Measurements from ENCODE around the gene ETV3L. TPM values are rescaled to one million over a fixed set of nuclear protein-coding genes. Genes with fewer than 3 reads are reported as not detected.
A peak's percentile ranks its signal among the peaks of the same experiment; 100 is the strongest.
"Not testable (repeated sequence)": the region's sequence is repeated elsewhere in the genome, so short reads cannot be mapped to it uniquely, and the experiment has no call there.

The ETV3L gene
- total and polyA plus RNA-seq, 2 experiments from 2014 or later: not detected

- H3K9me3 ChIP-seq (ENCODE audit: low read depth): no peaks in the 10 kb centered on the region
- no peaks in the 10 kb centered on the region for H3K79me2 ChIP-seq (ENCODE audit: insufficient read depth)
- H3K9ac ChIP-seq: no peak overlapping the region
- H2AFZ ChIP-seq: no peak overlapping the region
- H3K4me1 ChIP-seq (ENCODE audit: insufficient read depth): no peaks in the 10 kb centered on the region
- H3K4me3 ChIP-seq: no peak overlapping the region
- no peaks in the 10 kb centered on the region for H3F3A ChIP-seq (ENCODE audit: insufficient read depth)
- WGBS, 2 experiments (ENCODE audit: low coverage in 1 of 2, low lambda C conversion rate in 2 of 2, missing lambda C conversion rate in 2 of 2): 65 to 73% methylated on average over 10 of the region's 10 CpGs
- no peak overlapping the region for H3K27ac ChIP-seq
- no peaks in the 10 kb centered on the region for H3K36me3 ChIP-seq (ENCODE audit: low read depth)
- no peak overlapping the region for H3K4me2 ChIP-seq (ENCODE audit: unreplicated experiment)
- in situ Hi-C loops (cut with MboI): no loop called here
- H3K27me3 ChIP-seq (replicated peaks; ENCODE audit: insufficient read depth): no peaks in the 10 kb centered on the region; the same call in 1 of the 2 replicates
- DNase-seq: no peak
- TF ChIP-seq EZH2phosphoT487 (IDR thresholded peaks at IDR 0.05; ENCODE audit: insufficient read depth, low read depth) (no peak), EZH2 (IDR thresholded peaks at IDR 0.05; ENCODE audit: insufficient read depth, poor library complexity, severe bottlenecking) (no peak)
- H3K9me2 ChIP-seq (ENCODE audit: insufficient read depth): no peaks in the 10 kb centered on the region
- H4K20me1 ChIP-seq (ENCODE audit: insufficient read depth): no peaks in the 10 kb centered on the region
These were observed 18.9 kb downstream of the ETV3L start for GRCh38 chr1:157080714-157081113.

GRCh38 chr1:157077394-157077793 is 22.2 kb downstream of the ETV3L start:
- H3K27me3 ChIP-seq (replicated peaks; ENCODE audit: insufficient read depth): peaks cover 2% of the 10 kb centered on the region
- WGBS, 2 experiments (ENCODE audit: low coverage in 1 of 2, low lambda C conversion rate in 2 of 2, missing lambda C conversion rate in 2 of 2): 56 to 65% methylated on average over 1 of the region's 1 CpG
- H4K20me1 ChIP-seq (ENCODE audit: insufficient read depth): no peaks in the 10 kb centered on the region
- no peak overlapping the region for H3K4me3 ChIP-seq
- H3K9ac ChIP-seq: no peak overlapping the region
- no peak overlapping the region for H2AFZ ChIP-seq
- no peak overlapping the region for H3K4me2 ChIP-seq (ENCODE audit: unreplicated experiment)
- H3K36me3 ChIP-seq (ENCODE audit: low read depth): no peaks in the 10 kb centered on the region
- H3K27ac ChIP-seq: no peak overlapping the region
- H3K9me3 ChIP-seq (ENCODE audit: low read depth): no peaks in the 10 kb centered on the region
- no peak for TF ChIP-seq EZH2 (IDR thresholded peaks at IDR 0.05; ENCODE audit: insufficient read depth, poor library complexity, severe bottlenecking)
- no peak for TF ChIP-seq EZH2phosphoT487 (IDR thresholded peaks at IDR 0.05; ENCODE audit: insufficient read depth, low read depth)
- no peak for DNase-seq
- H3F3A ChIP-seq (ENCODE audit: insufficient read depth): no peaks in the 10 kb centered on the region
- no peaks in the 10 kb centered on the region for H3K9me2 ChIP-seq (ENCODE audit: insufficient read depth)
- H3K79me2 ChIP-seq (ENCODE audit: insufficient read depth): no peaks in the 10 kb centered on the region
- no peaks in the 10 kb centered on the region for H3K4me1 ChIP-seq (ENCODE audit: insufficient read depth)
- in situ Hi-C loops (cut with MboI): no loop called here

GRCh38 chr1:157073944-157074685 is 25.5 kb downstream of the ETV3L start:
- Histone ChIP-seq H3K4me3 (peak overlapping the region; percentile 43), H3K27ac (no peak overlapping the region), H3K27me3 (replicated peaks; ENCODE audit: insufficient read depth) (peaks cover 16% of the 10 kb centered on the region), H3K9ac (no peak overlapping the region), H3K9me2 (ENCODE audit: insufficient read depth) (no peaks in the 10 kb centered on the region), H3K79me2 (ENCODE audit: insufficient read depth) (no peaks in the 10 kb centered on the region), H2AFZ (peak overlapping the region; percentile 88), H3K36me3 (ENCODE audit: low read depth) (no peaks in the 10 kb centered on the region), H3K4me2 (ENCODE audit: unreplicated experiment) (peak overlapping the region; percentile 38), H3K4me1 (ENCODE audit: insufficient read depth) (no peaks in the 10 kb centered on the region), H4K20me1 (ENCODE audit: insufficient read depth) (no peaks in the 10 kb centered on the region), H3F3A (ENCODE audit: insufficient read depth) (no peaks in the 10 kb centered on the region), H3K9me3 (ENCODE audit: low read depth) (no peaks in the 10 kb centered on the region)
- peak; percentile 86 for DNase-seq
- WGBS, 2 experiments (ENCODE audit: low coverage in 1 of 2, low lambda C conversion rate in 2 of 2, missing lambda C conversion rate in 2 of 2): 22 to 24% methylated on average over 34 of the region's 35 CpGs
- no peak for TF ChIP-seq EZH2 (IDR thresholded peaks at IDR 0.05; ENCODE audit: insufficient read depth, poor library complexity, severe bottlenecking)
- TF ChIP-seq EZH2phosphoT487 (IDR thresholded peaks at IDR 0.05; ENCODE audit: insufficient read depth, low read depth): no peak
- in situ Hi-C loops (cut with MboI): no loop called here

- TF ChIP-seq EZH2phosphoT487 (IDR thresholded peaks at IDR 0.05; ENCODE audit: insufficient read depth, low read depth) (no peak), EZH2 (IDR thresholded peaks at IDR 0.05; ENCODE audit: insufficient read depth, poor library complexity, severe bottlenecking) (no peak)
- Histone ChIP-seq H3K27ac (no peak overlapping the region), H3K4me1 (ENCODE audit: insufficient read depth) (no peaks in the 10 kb centered on the region), H3K4me3 (no peak overlapping the region), H4K20me1 (ENCODE audit: insufficient read depth) (no peaks in the 10 kb centered on the region), H3F3A (ENCODE audit: insufficient read depth) (no peaks in the 10 kb centered on the region), H3K9me3 (ENCODE audit: low read depth) (no peaks in the 10 kb centered on the region), H3K9ac (no peak overlapping the region), H3K9me2 (ENCODE audit: insufficient read depth) (no peaks in the 10 kb centered on the region), H2AFZ (no peak overlapping the region), H3K4me2 (ENCODE audit: unreplicated experiment) (no peak overlapping the region), H3K27me3 (replicated peaks; ENCODE audit: insufficient read depth) (peaks cover 21% of the 10 kb centered on the region), H3K36me3 (ENCODE audit: low read depth) (no peaks in the 10 kb centered on the region), H3K79me2 (ENCODE audit: insufficient read depth) (no peaks in the 10 kb centered on the region)
- in situ Hi-C loops (cut with MboI): no loop called here
- WGBS, 2 experiments (ENCODE audit: low coverage in 1 of 2, low lambda C conversion rate in 2 of 2, missing lambda C conversion rate in 2 of 2): 18 to 19% methylated on average over 2 of the region's 2 CpGs
- no peak for DNase-seq
These were observed 30.0 kb downstream of the ETV3L start for GRCh38 chr1:157069601-157070000.

GRCh38 chr1:157059241-157059640 is 40.4 kb downstream of the ETV3L start:
- 39 to 44% methylated on average over 3 of the region's 3 CpGs for WGBS, 2 experiments (ENCODE audit: low coverage in 1 of 2, low lambda C conversion rate in 2 of 2, missing lambda C conversion rate in 2 of 2)
- H2AFZ ChIP-seq; H3K4me3 ChIP-seq; H3K4me1 ChIP-seq (ENCODE audit: insufficient read depth); H3K4me2 ChIP-seq (ENCODE audit: unreplicated experiment); H3K9me2 ChIP-seq (ENCODE audit: insufficient read depth); in situ Hi-C loops (cut with MboI); H3K27ac ChIP-seq; H3K9ac ChIP-seq; H3K79me2 ChIP-seq (ENCODE audit: insufficient read depth); H3K27me3 ChIP-seq (replicated peaks; ENCODE audit: insufficient read depth); H3K9me3 ChIP-seq (ENCODE audit: low read depth); H3F3A ChIP-seq (ENCODE audit: insufficient read depth); H4K20me1 ChIP-seq (ENCODE audit: insufficient read depth); DNase-seq; H3K36me3 ChIP-seq (ENCODE audit: low read depth): not testable (repeated sequence)

All from GM23248 (cell line).